GM18498 (cell line): ENCODE data around the gene MRPL51.

ENCODE experiments used
- ATAC-seq: cut with Tn5 transposase; IDR thresholded peaks from one replicate; pipeline ENCODE4 v1.9.1; 2021; ENCODE audit warnings: mild to moderate bottlenecking, moderate library complexity; ENCODE audit not compliant: unreplicated experiment

The MRPL51 gene

GRCh38 chr12:6462234-6462995, 30.6 kb downstream of the MRPL51 start:
- ATAC-seq: no peak

GRCh38 chr12:6461401-6462233, 31.4 kb downstream of the MRPL51 start:
- peak; percentile 77 for ATAC-seq

GRCh38 chr12:6460751-6461371, 32.2 kb downstream of the MRPL51 start:
- peak; percentile 20 for ATAC-seq

DNA sequence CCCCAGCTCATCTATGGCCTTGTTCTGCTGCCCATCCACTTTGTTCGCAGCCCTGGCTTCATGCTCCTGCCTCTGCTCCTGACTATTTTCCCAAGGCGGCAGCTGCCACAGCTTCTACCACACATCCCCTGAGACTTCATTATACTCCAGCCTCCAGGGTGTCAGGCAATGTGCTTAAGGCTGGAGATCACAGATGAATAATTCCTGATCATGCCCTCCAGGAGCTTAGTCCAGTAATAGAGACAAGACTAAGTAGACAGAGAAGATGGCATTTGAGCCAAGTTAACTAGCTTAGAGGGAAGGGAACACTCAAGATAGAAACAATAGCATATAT, 34.1 kb downstream of the MRPL51 start:
- no peak for ATAC-seq

DNA sequence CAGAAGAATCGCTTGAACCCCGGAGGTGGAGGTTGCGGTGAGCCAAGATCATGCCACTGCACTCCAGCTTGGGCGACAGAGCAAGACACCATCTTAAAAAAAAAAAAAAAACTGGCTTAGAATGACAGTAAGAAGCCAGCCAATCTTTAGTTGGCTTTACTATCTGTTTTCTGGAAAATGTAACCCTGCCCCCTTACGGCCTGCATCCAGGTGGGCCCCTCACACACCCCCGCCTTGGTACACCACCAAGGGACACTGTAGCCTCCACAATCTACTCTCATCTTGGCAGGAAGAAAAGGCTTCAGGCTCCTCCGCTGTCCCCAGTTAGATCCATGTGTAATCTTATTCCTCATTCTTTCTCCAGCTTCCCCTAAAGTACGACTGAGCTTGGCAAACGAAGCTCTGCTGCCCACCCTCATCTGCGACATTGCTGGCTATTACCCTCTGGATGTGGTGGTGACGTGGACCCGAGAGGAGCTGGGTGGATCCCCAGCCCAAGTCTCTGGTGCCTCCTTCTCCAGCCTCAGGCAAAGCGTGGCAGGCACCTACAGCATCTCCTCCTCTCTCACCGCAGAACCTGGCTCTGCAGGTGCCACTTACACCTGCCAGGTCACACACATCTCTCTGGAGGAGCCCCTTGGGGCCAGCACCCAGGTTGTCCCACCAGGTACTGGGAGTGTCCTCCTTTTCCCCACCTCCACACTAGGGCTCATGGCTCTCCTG, 34.6 kb downstream of the MRPL51 start:
- ATAC-seq: no peak

DNA sequence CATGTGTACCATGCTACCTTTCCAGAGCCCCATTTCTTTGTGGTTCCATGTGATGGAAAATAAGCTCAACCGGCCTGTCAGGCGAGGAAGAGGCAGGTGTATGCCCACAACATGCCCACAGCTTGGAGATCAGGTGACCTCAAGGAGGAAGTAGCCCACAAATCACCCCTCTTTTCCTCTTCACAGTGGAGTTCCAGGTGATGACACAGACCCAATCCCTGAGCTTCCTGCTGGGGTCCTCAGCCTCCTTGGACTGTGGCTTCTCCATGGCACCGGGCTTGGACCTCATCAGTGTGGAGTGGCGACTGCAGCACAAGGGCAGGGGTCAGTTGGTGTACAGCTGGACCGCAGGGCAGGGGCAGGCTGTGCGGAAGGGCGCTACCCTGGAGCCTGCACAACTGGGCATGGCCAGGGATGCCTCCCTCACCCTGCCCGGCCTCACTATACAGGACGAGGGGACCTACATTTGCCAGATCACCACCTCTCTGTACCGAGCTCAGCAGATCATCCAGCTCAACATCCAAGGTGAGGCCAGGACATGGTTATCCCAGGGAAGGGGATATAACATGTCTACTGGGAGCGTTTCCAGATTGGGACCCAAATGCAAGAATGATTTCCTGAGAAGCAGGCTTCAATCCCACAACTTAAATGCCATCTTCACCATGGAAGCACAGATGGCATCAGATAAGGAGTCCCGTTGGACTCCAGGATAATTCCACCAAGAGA, 35.7 kb downstream of the MRPL51 start:
- no peak for ATAC-seq

DNA sequence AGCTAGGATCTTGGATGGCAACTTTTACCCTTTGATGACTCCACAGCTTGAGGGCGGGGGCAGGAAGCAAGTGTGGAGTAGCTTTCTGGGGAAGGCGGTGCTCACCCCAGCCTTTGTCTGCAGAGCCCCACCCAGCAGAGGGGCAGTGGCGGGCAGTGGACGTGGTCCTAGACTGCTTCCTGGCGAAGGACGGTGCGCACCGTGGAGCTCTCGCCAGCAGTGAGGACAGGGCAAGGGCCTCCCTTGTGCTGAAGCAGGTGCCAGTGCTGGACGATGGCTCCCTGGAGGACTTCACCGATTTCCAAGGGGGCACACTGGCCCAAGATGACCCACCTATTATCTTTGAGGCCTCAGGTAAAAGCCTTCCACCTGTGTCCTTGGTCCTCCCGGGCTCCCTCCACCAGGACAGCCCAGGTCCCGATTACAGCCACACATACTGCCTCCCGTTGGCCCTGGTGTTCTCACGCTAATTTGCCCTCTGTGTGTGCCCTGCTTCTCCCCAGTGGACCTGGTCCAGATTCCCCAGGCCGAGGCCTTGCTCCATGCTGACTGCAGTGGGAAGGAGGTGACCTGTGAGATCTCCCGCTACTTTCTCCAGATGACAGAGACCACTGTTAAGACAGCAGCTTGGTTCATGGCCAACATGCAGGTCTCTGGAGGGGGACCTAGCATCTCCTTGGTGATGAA, 40.0 kb downstream of the MRPL51 start:
- ATAC-seq: no peak

DNA sequence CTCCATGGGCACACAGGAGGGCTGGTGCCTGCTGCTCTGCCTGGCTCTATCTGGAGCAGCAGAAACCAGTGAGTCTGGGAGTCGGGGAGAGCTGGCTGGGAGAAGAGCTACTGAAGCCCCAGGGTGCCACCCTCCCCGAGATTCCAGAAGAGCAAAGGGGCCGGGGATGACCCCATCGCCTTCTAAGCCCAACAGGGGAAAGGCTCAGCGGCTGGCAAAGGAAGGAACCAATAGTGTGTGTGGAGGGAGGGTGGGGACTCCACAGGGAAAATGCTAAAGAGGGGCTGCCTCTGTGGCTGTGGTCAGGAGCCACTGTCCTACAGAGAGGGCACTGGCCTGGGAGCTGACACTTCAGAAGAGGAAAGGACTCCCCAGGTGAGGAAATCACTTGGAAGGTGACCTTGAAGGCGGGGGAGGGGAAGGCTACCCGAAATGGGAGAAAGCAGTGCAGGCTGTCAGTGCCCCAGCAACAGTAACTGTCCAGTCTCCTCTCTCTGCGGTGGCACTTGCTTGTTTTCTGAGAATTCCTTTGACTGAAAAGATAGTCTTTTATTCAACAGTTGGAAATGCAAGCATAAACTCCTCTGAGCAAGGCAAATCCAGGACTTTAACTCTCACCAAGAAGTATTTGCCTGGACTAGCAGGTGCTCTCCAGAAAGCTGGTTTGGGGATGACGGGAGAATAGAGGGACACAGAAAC, 40.7 kb downstream of the MRPL51 start:
- no peak for ATAC-seq

GRCh38 chr12:6451348-6452244, 41.5 kb downstream of the MRPL51 start, which contains the start of gene TAPBPL:
Gene TAPBPL, plus strand, starts transcription at chr12:6452042. Its CDS starts 207 bp downstream, at chr12:6452249.
- peak; percentile 59 for ATAC-seq

DNA sequence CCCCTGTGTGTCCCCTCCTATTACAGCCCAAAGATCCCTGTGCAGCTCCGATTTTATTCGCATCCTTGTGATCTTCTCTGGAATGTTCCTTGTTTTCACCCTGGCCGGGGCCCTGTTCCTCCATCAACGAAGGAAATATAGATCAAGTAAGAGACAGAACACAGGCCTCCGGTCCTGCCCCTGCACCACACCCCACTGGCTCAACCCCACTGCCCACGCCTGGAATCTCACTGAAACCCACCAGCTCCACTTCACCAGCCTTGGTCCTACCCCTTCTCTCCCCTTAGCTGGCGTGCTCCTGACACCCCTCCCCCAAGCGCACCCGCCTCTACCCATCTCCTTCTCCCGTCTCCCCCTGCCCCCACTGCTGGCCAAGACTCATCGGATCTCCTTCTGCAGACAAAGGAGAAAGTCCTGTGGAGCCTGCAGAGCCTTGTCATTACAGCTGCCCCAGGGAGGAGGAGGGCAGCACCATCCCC, 42.2 kb downstream of the MRPL51 start:
- peak; percentile 6 for ATAC-seq

- no peak for ATAC-seq
Measured at GRCh38 chr12:6450091-6450868, 42.8 kb downstream of the MRPL51 start.

DNA sequence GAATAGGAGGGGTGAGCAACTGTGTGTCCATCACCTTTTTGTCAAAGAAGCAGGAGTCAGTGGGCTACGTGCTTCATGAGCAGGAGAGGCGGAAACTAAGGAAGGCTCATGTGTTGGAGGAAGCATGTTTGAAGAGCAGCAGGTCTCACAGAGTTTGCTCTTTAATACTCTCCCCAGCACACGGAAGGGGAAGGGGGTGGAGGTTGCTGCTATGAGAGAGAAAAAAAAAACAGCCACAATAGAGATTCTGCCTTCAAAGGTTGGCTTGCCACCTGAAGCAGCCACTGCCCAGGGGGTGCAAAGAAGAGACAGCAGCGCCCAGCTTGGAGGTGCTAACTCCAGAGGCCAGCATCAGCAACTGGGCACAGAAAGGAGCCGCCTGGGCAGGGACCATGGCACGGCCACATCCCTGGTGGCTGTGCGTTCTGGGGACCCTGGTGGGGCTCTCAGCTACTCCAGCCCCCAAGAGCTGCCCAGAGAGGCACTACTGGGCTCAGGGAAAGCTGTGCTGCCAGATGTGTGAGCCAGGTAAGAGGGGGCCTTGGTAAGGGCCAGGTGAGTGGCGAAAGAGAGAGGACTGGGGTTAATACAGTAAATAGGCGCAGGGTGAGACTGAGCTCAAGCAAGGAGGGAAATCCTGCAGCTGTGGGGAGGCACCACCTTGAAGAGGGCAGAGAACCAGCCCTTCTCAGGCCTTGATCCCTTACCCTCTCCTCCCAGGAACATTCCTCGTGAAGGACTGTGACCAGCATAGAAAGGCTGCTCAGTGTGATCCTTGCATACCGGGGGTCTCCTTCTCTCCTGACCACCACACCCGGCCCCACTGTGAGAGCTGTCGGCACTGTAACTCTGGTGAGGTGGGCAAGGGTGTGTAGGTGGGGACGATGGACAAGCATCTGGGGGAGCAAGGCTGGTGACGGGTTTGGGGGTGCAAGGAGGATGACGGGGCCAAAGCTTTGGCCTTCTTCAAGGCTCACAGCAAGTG, 48.1 kb downstream of the MRPL51 start, which contains the start of gene CD27:
TSS of gene CD27 (plus strand) at position 252 of the 985 bp plus-strand sequence. CDS start at position 393, 141 bp downstream.
- no peak for ATAC-seq

DNA sequence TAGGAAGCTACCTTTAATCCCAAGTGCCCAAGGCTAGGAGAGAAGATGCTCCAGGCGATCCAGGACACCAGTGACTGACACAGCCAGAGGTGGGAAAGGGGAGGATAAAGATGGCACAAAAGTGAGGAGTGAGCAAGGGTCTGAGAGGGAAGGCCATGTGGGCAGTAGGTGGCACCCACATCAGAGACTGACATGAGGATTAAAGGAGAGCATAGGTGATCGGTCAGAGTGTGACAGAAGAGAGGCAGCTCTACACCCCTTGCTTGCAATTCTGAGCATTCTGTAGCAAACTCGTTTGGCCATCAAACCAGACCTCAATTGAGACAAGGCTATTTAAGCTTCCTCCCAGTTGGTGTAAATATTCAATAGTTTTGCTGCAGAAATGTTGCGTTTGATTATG, 49.0 kb downstream of the MRPL51 start:
- ATAC-seq: no peak

- no peak for ATAC-seq
Measured at GRCh38 chr12:6443361-6443983, 49.6 kb downstream of the MRPL51 start.

DNA sequence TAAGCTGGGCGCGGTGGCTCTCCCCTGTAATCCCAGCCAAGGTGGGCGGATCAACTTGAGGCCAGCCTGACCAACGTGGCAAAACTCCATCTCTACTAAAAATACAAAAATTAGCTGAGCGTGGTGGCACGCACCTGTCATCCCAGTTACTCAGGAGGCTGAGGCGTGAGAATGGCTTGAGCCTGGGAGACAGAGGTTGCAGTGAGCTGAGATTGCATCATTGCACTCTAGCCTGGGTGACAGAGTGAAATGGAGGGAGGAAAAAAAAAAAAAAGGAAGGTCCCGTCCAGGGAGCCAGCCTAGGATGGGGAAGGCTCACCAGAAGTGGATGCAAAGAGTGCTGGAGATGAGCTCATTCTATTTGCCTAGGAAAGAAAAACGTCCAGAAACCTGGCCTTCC, 50.2 kb downstream of the MRPL51 start:
- no peak for ATAC-seq
